ENCODE results near the gene ANXA2.
"Not testable (repeated sequence)": the region's sequence is repeated elsewhere in the genome, so short reads cannot be mapped to it uniquely, and the experiment has no call there.

Gene ANXA2

DNA sequence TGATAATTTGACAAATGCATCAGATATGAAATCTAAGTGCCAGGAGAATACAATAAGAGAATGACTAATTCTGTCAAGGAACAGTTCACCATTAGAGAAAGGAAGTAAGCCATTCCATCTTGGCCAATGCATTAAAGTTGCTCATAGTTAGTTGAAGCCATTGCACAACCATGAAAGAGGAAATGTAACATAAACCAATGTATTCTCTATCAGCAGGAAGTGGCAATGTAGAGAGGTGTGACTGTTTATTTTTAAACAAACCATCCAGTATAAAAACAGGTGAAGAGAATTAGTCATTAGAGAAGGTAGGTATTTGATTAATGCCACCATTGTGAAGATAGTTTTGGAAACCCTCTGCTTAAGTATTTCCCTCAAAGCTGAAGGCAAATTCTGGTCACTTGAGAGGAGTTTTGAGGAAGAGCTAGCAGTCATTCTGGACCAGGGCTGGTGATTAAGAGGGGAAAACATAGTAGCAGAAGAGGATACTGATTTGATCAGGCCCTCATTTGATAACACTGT, 10.7 kb upstream of the ANXA2 start:
- DNase-seq = no peak

- DNase-seq = no peak
Measured at GRCh38 chr15:60407415-60407805, 9.6 kb upstream of the ANXA2 start.

GRCh38 chr15:60406513-60407414, 9.0 kb upstream of the ANXA2 start:
- DNase-seq = no peak

- DNase-seq = no peak
Measured at GRCh38 chr15:60405399-60405798, 7.6 kb upstream of the ANXA2 start.

DNA sequence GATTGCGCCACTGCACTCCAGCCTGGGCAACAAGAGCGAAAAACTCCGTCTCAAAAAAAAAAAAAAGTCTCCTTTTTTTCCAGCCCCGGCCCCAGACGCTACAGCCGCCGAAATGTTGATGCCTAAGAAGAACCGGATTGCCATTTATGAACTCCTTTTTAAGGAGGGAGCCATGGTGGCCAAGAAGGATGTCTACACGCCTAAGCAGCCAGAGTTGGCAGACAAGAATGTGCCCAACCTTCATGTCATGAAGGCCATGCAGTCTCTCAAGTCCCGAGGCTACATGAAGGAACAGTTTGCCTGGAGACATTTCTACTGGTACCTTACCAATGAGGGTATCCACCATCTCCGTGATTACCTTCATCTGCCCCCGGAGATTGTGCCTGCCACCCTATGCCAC, 6.6 kb upstream of the ANXA2 start:
- DNase-seq = not testable (repeated sequence)

- no peak for DNase-seq
Measured at GRCh38 chr15:60400944-60401343, 3.2 kb upstream of the ANXA2 start.

GRCh38 chr15:60399931-60400330, 2.1 kb upstream of the ANXA2 start:
- no peak for DNase-seq

GRCh38 chr15:60399246-60399915, 1.6 kb upstream of the ANXA2 start:
- DNase-seq = no peak

GRCh38 chr15:60396958-60397771, 621 bp downstream of the ANXA2 start:
- DNase-seq = peak; percentile 29

DNA sequence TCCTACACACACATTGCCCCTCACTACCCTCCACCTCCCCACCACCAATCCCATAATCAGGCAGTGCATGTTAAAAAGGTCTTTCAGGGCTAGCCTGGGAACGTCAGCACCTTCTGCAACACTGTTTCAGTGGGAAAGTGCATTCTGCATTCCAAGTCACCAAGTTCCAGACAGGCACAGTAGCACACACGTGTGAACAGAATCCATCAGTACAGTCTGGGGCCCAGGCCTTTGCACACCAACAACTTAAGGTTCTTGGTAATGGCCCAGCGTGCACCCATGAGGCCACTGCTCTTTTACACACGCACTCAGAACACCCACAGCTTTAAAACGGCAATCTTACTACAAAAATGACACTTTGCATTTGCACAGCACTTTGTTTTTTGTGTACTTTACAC, 1.2 kb downstream of the ANXA2 start:
- no peak for DNase-seq

DNA sequence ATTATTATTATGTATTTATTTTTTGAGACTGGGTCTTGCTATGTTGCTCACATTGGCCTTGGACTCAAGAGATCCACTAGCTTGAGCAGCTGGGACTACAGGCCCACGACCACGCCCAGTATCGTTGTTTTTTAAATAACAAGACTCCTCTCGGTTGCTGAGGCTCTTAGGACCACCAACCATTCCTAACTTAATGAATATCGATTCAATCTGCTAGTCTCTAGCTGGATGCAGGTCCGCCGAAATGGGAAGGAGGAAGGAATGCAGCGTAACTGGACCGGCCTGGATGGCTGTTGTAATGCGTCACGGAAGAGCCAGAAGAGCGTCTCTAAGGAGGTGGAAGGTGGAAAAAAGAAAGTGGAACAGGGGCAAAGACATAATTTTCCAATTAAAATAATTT, 1.7 kb downstream of the ANXA2 start:
- DNase-seq = no peak

DNA sequence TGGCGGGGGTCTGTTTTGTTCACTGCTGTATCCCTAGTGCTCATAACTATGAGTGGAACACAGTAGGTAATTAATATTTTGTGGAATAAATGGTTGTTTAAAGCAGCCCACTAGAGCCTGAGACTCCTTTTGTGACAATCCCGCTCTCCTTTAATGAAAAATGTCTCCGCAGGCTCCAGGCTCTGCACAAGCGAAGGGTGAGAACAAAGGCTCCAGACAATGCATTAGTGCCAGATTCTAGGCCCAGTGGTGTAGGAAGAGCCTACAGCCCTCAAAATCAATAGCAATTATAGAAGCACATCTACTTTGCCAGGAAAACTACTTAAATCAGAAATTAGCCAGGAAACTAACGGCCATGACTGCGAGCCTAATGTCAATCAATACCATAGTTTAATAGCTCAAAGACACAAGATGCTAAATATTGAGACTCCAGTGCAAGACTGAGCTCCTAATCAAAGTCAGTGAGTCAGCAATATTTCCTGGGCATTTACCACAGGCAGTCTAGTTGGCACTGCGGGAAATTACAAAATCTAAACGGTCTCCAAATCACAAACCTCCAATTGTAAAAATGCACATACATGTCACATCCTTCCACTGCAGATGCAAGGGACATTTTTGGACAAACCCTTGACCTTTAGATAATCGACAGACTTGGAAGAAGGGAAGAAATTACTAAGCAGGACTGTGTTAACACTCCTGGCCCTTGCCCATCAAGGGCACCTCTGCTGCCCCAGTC, 2.3 kb downstream of the ANXA2 start:
- no peak for DNase-seq

DNA sequence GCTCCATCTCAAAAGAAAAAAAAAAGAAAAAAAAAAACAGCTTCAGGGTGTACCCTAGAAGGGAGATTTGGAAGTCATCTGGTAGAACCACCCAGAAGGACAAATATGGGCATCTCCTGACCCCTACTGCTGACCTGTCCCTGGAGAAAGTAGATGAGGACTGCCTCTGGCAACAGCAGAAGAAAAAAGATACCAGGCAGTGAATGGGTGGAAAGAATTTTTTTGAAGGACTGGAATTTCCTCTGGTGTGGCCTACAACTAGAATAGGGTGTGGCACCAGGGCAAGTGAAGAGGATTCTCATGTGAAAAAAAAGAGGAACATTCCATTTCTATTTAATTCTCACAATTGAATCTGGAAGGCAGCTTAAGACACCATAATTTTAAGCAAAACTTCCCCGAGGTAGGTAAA, 3.1 kb downstream of the ANXA2 start:
- no peak for DNase-seq

- DNase-seq = peak; percentile 92
Measured at GRCh38 chr15:60392986-60393790, 4.6 kb downstream of the ANXA2 start.

DNA sequence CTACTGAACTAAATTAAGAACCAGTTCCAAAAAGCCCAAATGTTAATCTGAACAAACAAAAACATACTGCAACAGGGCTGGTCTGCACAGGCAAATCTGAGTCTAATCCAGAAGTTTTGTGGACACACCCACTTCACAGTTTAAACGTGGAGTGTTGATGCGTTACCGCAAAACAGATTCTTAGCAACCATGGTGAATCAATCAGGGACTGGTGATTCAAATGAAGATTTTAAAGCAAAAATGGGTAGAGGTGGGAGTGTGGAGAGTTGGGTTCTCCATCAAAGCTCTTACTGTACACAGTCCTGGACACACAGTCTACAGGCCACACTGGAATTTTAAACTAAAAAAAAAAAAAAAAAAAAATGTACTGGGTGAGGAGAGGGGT, 5.2 kb downstream of the ANXA2 start:
- no peak for DNase-seq

GRCh38 chr15:60391722-60392315, 6.0 kb downstream of the ANXA2 start:
- DNase-seq = no peak

- DNase-seq = no peak
Measured at GRCh38 chr15:60390871-60391501, 6.8 kb downstream of the ANXA2 start.

- no peak for DNase-seq
Measured at GRCh38 chr15:60390231-60390630, 7.6 kb downstream of the ANXA2 start.

- no peak for DNase-seq
Measured at GRCh38 chr15:60389261-60390077, 8.3 kb downstream of the ANXA2 start.

DNA sequence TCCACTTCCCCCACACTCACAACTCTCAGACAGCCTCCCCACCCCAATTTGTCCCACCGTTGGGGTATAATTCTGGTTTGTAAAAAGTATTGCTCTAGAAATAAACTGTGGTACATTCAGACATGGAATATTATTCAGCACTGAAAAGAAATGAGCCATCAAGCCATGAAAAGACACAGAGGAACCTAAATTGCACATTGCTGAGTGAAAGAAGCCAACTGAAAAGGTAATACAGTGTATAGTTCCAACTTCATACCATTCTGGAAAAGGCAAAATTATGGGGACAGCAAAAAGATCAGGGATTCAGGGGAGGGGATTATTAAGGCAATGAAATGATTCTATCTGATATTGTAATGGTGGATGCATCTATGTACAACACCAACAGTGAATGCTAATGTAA, 10.5 kb downstream of the ANXA2 start:
- no peak for DNase-seq
